Central memory CD4-positive, alpha-beta T cell (primary cell): Measurements from ENCODE around the gene KCNG3.

Experiments used
- DNase-seq: peaks from one replicate; pipeline ENCODE4 v3.0.0; 2022
- total RNA-seq, 3 experiments: gene quantifications; one replicate each; lab custom pipeline; 2026; lab: John Stamatoyannopoulos, UW

The KCNG3 gene
- 0 to 0.39 (median 0.14) reads per million in 3 experiments for total RNA-seq

GRCh38 chr2:42493468-42494354, at the start of gene KCNG3:
TSS of gene KCNG3 (minus strand) at chr2:42493982. CDS start at chr2:42493501, 481 bp downstream.
- DNase-seq, result peak; percentile 46

- no peak for DNase-seq
Observed at GRCh38 chr2:42542871-42543270, 49.1 kb upstream of the KCNG3 start.

DNA sequence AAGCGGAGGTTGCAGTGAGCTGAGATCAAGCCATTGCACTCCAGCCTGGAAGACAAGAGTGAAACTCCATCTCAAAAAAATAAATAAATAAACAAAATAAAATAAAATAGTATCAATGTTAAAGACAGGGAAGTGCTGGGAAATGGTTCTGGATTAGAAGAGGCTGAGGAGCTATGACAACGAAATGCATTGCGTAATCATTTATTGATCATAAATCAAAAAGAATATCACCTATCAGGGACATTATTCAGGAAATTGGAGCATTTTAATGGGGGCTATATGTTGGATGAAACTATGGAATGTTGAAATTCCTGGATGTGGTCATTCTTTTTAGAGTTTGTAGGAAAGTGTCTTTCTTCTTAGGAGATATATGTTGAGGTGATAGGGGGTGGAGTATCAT, 43.7 kb upstream of the KCNG3 start:
- no peak for DNase-seq

GRCh38 chr2:42532397-42532796, 38.6 kb upstream of the KCNG3 start:
- DNase-seq, result no peak

DNA sequence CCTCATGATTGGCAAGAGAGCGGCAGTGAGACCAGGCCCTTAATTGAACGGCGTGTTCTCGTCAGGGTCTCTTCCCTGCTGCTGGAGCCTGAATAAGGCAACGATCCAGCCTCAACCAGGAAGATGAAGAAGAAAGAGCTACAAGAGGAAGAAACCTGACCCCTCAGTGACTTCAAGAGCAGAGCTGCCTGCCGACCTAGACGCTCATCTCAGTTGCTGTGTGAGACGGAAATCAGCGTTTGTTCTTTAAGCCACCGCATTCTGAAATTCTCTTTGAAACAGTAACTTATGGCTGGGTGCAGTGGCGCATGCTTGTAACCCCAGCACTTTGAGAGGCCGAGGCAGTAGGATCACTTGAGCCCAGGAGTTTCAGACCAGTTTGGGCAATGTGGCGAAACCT, 29.6 kb upstream of the KCNG3 start:
- DNase-seq, result no peak

GRCh38 chr2:42522035-42522434, 28.3 kb upstream of the KCNG3 start:
- no peak for DNase-seq

- DNase-seq, result no peak
Observed at GRCh38 chr2:42519624-42520023, 25.8 kb upstream of the KCNG3 start.

DNA sequence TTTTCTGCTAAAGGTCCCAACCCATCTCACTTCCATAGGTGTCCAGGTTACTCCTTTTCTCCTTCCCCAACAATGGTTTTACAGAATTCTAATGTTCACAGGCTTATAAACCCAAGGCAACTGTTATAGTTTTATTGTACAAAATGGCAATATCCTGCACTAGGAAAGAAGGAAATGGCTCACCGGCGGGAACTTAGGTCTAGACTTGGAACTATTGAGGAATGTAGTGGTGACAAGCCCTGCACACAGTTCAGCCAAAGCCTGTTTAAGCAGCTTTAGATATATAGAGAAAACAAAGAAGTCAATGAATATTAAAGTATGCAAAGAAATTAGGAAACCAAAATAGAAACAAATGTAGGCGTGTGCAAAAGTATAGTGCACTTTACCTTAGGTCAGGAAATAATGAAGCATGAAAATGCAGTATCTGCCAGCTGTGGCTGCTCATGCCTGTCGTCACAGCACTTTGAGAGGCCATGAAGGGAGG, 22.7 kb upstream of the KCNG3 start:
- DNase-seq, result no peak

- DNase-seq, result no peak
Observed at GRCh38 chr2:42513252-42513918, 19.6 kb upstream of the KCNG3 start.

DNA sequence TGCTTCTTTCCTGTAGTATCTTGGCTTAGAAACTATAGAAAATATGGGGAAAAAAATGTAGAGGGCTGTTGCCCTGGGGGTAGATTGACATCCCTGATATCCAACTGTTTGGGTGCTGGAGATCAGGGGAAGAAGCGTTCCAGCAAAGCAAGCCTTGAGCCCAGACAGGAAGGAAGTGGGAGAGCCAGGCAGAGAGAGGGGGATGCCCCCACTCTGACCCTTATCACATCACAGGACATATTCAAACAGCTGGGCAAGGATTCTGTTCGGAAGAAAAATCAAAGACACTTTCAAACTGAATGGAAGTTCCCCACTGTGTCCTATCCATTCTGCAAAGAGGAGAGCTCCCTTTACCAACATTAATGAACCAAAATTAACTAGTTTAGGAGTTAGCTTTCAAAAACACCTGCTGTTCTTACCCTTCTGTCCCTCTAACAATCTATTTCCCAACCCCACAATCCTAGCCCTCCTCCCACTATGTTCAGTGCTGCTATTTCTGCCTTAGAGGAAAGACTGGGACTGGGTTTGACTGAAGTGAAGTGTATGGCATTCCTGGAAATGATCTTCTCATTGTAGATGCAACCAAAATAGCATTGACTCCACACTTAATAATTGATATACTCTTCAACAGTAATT, 16.9 kb upstream of the KCNG3 start:
- DNase-seq, result no peak

- DNase-seq, result no peak
Observed at GRCh38 chr2:42510191-42510590, 16.4 kb upstream of the KCNG3 start.

DNA sequence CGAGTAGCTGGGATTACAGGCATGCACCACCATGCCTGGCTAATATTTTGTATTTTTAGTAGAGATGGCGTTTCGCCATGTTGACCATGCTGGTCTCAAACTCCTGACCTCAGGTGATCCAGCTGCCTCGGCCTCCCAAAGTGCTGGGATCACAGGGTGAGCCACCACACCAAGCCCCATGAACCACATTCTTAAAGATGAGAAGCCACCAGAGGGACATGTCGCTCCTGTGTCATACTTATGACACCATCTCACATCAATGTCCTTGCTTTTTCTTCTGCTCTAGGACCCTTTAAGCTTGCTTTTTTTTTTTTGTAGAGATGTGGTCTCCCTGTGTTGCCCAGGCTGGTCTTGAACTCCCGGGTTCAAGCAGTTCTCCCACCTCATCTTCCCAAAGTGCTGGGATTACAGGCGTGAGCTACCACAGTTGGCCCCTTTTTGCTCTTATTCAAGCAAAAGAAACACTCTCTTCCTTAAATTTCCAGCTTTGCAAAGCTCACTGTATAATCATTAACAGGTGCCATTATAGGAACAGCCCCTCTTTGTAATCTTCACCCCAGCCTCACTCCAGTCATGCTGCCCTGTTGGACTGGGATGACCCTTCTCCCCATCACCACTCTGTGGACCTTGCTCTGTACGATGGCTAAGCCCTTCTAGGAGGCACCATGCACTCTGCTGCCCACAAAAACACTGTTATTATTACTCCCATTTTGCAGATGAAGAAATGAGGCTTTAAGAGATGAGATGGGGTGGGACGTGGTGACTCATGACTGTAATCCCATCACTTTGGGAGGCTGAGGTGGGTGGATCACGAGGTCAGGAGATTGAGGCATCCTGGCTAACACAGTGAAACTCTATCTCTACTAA, 10.8 kb upstream of the KCNG3 start:
- DNase-seq, result no peak

- no peak for DNase-seq
Observed at GRCh38 chr2:42503291-42503690, 9.5 kb upstream of the KCNG3 start.

- no peak for DNase-seq
Observed at GRCh38 chr2:42498497-42498896, 4.7 kb upstream of the KCNG3 start.

GRCh38 chr2:42495611-42496010, 1.8 kb upstream of the KCNG3 start:
- DNase-seq, result no peak

- DNase-seq, result no peak
Observed at GRCh38 chr2:42495234-42495581, 1.4 kb upstream of the KCNG3 start.

DNA sequence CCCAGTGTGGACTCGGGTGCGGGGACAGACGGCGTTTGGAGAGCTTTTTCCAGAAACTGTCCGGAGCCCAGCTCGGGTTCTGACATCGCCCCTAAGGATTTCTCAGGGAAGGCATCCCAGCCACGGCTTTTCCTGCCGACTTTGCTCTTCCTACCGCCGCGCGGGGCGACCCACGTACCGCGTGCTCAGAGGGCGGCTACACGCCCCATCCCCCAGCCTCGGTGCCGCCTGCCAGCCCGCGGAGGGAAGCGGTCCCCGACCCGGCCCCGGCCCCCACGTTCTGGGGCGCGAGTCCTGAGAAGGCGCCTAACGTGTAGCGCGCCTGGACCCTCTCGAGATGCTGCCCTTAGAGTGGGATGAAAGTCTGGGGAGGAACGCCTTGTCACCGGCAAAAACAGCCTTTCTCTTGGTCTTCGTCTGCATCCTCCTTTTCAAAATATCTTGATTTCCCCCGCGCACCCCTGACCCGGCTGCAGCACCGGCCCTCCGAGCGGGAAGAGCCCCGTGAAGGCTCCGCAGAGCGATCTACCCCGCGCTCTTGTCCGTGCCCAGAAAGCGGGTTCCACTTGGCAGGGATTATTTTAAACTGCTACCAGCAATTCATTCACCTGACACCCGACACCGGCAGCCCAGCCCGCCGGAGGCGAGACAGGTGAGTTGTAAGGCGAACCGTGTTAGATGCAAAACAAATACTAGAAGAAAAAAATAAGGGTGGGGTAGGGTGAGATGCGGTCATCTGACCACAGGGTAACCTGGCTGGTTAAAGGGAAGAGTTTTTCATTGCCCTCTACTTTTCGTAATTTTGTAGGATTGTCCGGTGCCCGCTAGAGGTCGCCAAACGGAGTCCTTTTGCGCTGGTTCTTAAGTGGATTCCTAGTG, 812 bp upstream of the KCNG3 start:
- peak; percentile 60 for DNase-seq

- DNase-seq, result peak; percentile 10
Observed at GRCh38 chr2:42492691-42493467, 903 bp downstream of the KCNG3 start.

DNA sequence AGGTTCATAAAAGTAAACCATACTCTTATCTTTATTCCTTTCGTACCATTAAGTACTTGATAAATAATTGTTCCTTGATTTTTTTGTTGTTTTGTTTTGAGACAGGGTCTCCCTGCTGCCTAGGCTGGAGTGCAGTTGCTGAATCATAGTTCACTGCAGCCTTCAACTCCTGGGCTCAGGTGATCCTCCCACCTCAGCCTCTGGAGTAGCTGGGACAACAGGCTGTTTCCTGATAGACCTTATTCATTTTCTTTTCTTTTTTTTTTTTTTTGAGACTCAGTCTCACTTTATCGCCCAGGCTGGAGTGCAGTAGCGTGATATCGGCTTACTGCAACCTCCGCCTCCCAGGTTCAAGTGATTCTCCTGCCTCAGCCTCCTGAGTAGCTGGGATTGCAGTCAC, 5.5 kb downstream of the KCNG3 start:
- DNase-seq, result no peak

GRCh38 chr2:42486145-42486906, 7.5 kb downstream of the KCNG3 start:
- DNase-seq, result no peak
